HG03066 (cell line): ENCODE measurements around the gene ZNF730.
"Not testable (repeated sequence)": the region's sequence is repeated elsewhere in the genome, so short reads cannot be mapped to it uniquely, and the experiment has no call there.

Source experiments
- ATAC-seq: cut with Tn5 transposase; IDR thresholded peaks from one replicate; pipeline ENCODE4 v1.9.1; 2021; ENCODE audit warnings: low read depth; ENCODE audit not compliant: unreplicated experiment

ZNF730 gene

GRCh38 chr19:23116802-23117571 is at the start of gene ZNF730:
Gene ZNF730, plus strand, starts transcription at chr19:23117025. Its CDS starts 149 bp downstream, at chr19:23117174.
- ATAC-seq: no peak

GRCh38 chr19:23070353-23071146 is 46.3 kb upstream of the ZNF730 start:
- ATAC-seq: no peak

- ATAC-seq: no peak
These were observed 45.7 kb upstream of the ZNF730 start for GRCh38 chr19:23071147-23071511.

- ATAC-seq: no peak
These were observed 41.6 kb upstream of the ZNF730 start for GRCh38 chr19:23075031-23075733.

- ATAC-seq: not testable (repeated sequence)
These were observed 39.0 kb upstream of the ZNF730 start for GRCh38 chr19:23077776-23078175.

GRCh38 chr19:23093832-23094231 is 23.0 kb upstream of the ZNF730 start:
- ATAC-seq: no peak

GRCh38 chr19:23095418-23095817 is 21.4 kb upstream of the ZNF730 start:
- no peak for ATAC-seq

GRCh38 chr19:23098286-23098685 is 18.5 kb upstream of the ZNF730 start:
- ATAC-seq: no peak

- ATAC-seq: no peak
These were observed 17.8 kb upstream of the ZNF730 start for GRCh38 chr19:23098988-23099387.

- ATAC-seq: no peak
These were observed 16.9 kb upstream of the ZNF730 start for GRCh38 chr19:23099966-23100365.

GRCh38 chr19:23101241-23101640 is 15.6 kb upstream of the ZNF730 start:
- ATAC-seq: no peak

- ATAC-seq: no peak
These were observed 1.6 kb downstream of the ZNF730 start for GRCh38 chr19:23118400-23118799.

GRCh38 chr19:23134211-23134610 is 17.4 kb downstream of the ZNF730 start:
- not testable (repeated sequence) for ATAC-seq

- ATAC-seq: no peak
These were observed 29.0 kb downstream of the ZNF730 start for GRCh38 chr19:23145617-23146415.

GRCh38 chr19:23160766-23161165 is 43.9 kb downstream of the ZNF730 start:
- ATAC-seq: no peak

GRCh38 chr19:23168286-23168685 is 51.5 kb downstream of the ZNF730 start:
- not testable (repeated sequence) for ATAC-seq

- ATAC-seq: no peak
These were observed 66.4 kb downstream of the ZNF730 start for GRCh38 chr19:23183251-23183650.

- no peak for ATAC-seq
These were observed 73.5 kb downstream of the ZNF730 start for GRCh38 chr19:23190341-23190740.
